SK-MEL-5 (cell line): ENCODE results near the gene CRIP2. TPM values are rescaled to one million over a fixed set of nuclear protein-coding genes. Genes with fewer than 3 reads are reported as not detected.
A peak's percentile ranks its signal among the peaks of the same experiment; 100 is the strongest.

Experiments used
- DNase-seq: peaks from one replicate; pipeline ENCODE4 v3.0.0-alpha.2; 2016; ENCODE audit warnings: low read depth, low spot score
- in situ Hi-C: cut with HindIII; loops from 2 replicates; pipeline ENCODE4 v1.10.0; 2016; ENCODE audit warnings: low sequenced_read_pairs, high pct_unique_total_duplicates, low pct_unique_long_range_greater_than_20kb
- total RNA-seq: library from RNA; depleted of rRNA; stranded (reverse); fragments of >200 nt; shearing (Covaris generic); gene quantifications from 2 replicates; pipeline ENCODE4 v1.2.3, GENCODE V29; 2014

The CRIP2 gene
- total RNA-seq, 1 experiment from 2014 or later, result 0.87 TPM

DNA sequence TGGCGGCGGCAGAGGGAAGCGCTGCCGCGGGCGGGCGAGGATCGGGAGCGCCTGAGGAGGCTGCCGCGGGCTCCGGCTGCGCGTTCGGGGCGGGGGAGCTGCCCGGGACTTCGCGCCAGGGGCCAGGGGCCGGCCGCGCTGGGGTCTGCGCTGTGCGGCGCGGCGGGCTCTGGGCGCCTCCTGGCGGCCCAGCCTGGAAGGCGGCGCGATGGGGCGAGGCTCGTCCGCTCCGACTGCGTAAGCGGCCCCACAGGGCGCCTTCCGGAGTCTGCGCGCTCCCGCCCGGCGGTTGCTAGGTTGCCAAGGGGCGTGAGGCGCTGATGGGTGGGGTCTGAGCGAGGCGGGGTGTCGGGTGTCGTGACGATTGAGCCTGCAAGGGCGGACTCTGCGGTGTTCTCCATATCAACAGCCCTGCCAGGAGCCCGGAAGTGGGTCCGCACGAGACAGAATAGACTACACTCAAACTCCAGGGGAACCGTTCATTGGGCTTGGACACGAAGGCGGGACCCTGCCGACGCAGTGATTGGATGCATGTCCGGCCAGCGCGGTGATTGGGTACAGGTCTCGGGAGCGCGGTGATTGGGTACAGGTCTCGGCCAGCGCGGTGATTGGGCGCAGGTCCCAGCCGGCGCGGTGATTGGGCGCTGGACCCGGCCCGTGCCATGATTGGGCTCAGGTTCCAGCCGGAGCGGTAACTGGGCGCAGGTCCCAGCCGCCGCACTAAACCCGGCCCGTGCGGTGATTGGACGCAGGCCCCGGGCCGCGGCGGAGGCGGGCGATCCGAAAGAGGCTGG lies 16.1 kb downstream of the CRIP2 start, which contains the start of gene TEDC1:
TEDC1 (plus strand) TSS at position 675 of the 794 bp plus-strand sequence. CDS start 130 bp downstream, outside the sequence.
- in situ Hi-C loops, result no loop called here
- peak; percentile 100 for DNase-seq

DNA sequence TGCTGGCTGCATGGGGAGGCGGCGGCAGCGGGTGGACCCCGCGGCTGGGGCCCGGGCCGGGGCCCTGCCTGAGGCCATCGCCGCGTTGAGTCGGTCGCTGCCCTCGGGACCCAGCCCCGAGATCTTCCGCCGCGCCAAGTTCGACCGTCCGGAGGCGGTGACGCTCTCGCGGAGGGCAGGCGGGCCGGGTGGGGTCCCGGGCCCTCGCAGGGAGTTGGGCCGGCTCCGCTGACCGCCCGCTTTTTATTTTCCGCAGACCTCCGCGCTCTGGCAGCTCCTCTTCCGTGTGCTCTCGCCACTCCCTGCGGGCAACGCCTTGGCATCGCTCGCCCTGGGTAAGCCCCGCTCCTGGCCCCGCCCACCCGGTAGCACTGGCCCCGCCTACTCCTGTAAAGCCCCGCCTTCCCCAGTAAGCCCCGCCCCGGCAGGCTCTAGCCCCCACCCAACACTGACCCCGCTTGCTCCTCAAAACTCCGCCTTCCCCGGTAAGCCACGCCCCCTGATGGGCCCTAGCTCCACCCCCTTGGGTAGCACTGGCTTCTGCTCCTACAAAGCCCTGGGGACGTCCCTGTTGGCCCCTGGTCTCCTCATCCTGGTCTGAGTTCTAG lies 16.8 kb downstream of the CRIP2 start:
- peak; percentile 86 for DNase-seq
- in situ Hi-C loops, result no loop called here

DNA sequence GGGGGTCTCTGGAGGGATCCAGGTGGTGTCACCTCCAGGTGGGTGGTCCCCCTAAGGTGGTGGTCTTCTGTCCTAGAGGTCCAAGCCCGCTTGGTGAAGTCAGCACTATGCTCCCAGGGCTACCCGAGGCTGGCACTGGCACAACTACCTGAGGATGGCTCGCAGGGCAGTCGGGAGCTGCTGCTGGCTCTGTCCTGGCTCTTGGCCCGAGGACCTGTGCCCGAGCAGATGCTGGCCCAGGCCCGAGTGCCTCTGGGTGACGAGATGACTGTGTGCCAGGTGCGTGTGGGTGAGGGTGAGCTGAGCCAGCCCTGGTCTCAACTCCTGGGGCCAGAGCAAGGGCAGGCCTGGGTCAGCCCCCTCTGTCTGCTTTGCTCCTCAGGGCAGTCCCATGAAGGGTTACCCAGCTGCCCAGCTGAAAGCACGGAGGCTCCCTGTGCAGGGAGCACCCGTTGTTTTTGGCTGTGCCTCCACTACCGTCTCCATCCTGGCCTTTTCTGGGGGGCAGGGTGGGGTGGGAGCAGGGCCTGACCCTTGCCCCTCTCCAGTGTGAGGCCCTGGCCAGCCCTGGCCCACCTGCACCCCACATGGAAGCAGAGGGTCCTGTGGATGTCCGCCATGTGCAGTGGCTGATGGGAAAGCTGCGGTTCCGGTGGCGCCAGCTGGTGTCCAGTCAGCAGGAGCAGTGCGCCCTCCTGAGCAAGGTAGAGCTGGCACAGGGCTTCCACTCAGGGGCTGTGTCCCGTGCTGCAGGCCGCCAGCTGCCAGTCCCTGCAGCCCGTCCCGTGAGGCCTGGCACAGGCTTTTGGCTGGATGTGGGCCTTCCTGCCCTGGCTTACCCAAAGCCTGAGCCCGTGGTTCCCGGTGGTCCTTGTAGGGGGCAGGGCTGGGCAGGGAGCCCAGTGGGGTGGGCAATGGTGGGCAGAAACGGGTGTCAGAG lies 17.7 kb downstream of the CRIP2 start:
- in situ Hi-C loops, result no loop called here
- no peak for DNase-seq

DNA sequence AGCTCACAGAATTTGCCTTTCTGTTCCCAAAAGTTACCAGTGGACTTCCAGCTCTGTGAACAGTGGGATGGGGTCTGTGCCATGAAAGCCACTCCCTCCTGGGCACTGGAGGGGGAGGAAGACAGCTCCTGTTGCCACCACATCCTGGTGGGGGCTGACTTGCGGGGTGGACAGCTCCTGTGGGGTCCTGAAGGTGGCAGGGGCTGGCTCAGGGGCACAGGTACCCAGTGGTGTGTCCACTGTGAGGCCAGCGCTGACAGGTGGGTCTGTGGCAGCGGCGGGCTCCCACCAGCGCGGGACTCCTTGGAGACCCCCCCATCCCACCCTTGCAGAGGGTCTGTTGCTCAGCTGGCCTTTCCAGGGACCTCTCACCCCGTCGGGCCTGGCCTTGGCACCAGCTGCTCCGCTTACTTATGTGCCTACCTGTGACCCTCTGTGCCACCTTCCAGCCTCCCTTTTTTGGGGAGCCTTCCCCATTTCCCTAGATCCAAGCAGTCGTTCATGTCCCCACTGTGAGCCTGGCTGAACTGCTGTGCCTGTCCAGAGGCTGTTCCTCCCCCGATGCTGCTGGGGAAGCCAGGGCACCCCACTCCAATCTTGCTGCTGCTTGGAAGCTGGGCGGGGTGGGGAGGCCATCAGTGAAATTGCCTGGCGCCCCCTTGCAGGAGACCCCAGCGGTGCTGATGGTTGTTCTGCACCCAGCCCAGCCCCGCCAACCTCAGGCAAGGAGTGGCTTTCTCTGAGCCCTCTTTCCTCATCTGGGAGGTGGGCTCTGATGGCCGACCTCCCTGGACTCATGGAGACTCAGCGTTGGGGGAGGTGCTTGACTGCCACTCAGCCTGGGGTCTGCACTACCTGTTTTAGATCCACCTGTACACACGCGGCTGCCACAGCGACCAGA lies 18.6 kb downstream of the CRIP2 start:
- in situ Hi-C loops, result no loop called here
- no peak for DNase-seq

DNA sequence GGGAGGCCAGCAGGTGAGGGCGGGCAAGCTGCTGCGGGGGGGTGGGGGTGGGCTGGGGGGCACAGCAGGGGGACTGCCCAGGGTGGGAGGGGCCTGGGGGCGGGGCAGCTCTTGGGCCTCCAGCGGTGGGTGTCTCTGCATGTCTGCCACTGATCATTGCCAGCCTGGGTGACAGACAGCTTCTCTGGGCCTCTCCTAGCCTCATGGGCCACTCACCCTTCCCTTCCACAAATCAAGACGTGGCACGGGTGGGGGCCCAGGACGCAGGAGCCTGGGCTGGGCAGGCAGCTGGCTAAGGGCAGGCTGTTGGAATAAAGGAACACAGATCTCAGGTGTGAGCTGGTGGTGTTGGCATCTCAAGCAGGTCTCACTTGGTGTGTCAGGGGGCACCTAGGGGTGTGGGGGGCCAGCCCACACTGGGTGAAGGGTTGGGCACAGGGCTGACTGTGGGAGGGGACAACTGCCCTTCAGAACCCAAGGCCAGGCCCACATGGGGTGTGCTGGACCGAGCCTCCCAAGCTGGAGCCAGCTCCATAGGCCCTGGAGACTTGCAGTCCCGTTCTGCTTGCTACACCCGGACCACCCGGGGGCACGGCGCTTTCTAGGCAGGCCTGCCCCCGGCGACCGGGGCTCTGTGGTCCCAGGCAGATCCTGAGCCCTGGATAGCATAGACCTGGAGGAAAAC lies 19.4 kb downstream of the CRIP2 start:
- DNase-seq, result no peak
- in situ Hi-C loops, result no loop called here

DNA sequence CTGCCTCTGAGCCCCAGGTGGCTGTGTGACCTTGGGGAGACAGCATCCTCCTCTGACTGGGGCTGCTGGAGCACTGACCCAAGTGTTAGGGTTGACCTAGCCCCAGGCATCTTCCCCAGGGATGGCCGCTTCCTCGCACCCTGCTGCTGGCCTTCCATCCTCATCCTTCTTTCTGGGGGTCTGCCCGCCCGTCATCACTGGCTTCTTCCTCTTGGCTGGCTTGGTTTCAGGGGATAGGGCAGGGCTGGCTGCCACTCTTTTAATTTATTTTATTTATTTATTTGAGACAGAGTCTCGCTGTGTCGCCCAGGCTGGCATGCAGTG lies 19.9 kb downstream of the CRIP2 start:
- DNase-seq, result no peak
- in situ Hi-C loops, result no loop called here

DNA sequence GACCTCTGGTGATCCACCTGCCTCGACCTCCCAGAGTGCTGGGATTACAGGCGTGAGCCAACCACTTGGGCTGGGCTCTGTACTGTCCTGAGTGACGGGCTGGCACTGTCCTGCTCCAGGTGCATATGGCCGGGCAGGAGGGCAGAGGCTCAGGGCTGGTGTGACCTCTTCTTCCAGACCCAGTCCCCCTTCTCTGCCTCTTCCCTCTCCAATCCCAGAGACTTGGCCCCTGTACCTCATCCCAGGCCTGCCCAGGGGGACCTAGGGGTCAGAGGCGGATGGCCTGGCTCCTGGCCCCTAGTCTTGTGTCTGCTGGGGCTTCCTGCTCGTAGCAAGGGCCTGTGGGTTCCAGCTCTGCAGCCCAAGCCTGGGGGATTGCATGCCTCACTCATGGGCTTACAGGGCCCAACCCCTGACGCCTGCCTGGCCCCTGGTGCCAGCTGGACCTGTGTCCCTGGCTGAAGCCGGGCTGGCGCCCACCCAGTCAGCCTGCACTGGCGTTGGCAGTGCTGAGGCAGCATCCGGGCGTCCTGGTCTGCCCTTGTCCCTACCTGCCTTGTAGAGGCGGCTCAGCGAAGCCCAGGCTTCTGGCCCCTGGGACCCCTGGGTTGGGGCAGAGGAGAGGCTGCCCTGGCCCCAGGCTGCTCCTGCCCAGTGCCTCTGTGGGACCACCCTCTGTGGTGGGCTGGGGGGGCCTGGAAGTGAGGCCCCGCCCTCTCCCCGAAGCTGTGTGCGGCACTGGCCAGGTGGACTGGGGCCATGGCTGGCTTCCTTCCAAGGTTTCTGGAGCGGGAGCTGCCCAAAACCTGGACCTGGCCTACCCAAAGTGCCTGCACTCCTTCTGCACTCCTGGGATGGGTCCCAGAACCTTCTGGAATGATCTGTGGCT lies 20.7 kb downstream of the CRIP2 start:
- in situ Hi-C loops, result no loop called here
- no peak for DNase-seq

DNA sequence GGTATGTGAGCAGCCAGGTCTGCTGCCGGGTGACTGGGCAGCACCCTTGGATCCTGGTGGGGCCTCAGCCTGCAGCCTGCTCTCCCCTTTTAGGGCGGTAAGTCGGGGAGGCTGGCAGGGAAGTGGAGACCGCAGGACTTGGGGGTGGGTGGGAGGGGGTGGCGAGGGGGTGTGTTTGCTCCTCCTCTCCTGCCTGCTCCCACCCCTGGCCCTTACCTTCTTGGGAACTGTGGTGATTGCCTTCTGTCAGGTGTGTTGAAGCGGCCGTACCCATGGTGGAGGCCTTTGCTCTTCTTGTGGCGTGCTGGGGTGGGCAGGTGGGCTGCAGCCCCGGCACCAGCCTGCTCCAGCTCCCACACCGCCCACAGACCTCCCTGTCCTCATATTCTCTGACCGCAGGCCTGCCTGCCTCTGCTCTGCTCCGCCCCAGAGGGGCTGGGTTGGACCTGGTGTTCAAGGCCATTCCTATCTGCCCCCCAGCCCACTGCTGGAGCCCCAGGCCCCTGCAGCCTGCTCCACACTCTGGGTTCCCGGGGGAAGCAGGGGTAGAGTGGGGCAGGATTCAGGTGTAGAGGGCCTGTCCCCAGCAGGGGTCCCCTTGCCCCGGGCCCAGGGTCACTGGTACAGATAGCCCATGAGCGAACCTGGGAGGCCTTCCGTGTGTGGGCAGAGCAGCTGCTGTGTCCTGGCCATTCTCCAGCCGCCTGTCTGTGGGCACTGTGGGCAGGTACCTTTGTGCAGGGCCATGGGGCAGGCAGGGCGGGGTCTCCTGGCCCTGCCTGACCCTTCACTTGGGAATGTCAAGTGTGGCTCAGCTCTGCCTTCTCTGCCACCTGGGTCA lies 21.6 kb downstream of the CRIP2 start:
- in situ Hi-C loops, result no loop called here

DNA sequence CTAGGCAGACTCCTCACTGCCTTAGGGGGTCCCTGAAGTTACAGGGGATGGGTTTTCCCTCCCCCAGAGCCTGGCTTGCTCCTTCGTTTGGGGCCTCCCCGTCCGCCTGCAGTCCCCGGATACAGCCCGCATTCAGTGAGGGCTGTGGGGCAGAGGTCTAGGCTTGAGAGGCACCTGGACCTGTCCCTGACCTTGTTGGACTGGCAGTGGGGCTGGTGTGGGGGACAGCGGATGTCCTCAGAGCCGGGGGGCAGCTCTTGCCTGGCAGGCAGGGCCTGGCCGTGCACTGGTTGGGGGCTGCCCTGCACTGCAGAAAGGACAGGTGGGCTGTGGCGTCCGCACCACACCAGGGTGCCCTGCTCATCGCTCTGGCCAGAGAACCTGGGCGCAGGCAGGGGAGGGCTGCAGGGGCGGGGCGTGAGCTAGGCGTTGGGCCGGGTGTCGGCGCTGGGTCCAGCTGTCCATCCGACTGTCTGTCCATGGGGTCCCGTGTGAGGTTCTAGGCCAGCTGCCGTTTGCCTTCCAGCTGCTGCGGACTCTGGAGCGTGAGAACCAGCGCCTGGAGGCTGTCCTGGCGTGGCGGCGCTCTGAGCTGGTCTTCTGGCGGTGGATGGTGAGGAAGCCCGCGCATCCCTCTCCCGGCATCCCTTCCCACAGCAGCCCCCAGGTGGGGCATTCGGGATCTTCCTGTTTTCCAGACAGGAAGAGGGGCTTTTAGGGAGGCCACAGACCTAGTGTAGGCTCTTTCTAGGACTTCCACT lies 22.4 kb downstream of the CRIP2 start:
- DNase-seq, result no peak
- in situ Hi-C loops, result no loop called here

More for the DNA sequence above, 21.6 kb downstream of the CRIP2 start:
- no peak for DNase-seq

DNA sequence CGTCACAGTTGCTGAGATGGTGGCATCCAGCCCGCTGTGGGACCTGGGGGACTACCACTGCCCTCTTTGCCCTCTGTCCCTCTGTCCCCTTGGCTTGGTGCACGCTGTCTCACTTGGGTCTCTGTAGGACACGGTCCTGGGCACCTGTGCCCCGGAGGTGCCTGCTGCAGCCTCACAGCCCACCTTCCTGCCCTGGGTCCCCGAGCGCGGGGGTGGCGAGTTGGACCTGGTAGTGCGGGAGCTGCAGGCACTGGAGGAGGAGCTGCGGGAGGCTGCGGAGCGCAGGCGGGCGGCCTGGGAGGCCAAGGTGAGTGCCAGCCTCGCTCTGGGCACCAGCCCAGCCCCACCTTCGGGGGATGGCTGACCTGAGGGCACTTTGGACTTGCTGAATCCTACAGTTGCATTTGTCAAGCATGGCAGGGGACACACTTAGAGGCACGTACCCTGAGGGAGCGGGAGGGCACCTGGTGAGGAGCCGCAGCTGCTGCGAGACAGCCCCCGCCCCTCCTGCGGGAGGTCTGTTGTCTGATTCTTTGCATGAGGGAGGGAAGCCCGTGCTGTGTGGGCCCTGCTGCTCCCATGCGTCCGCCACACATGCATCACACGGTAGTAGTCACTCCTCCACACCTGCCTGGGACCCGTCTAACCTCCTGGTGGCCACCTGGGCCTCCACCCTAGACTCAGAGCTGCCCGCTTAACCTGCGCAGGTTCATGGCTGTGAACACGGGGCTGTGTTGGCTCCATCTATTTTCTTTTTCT lies 23.2 kb downstream of the CRIP2 start:
- in situ Hi-C loops, result no loop called here

DNA sequence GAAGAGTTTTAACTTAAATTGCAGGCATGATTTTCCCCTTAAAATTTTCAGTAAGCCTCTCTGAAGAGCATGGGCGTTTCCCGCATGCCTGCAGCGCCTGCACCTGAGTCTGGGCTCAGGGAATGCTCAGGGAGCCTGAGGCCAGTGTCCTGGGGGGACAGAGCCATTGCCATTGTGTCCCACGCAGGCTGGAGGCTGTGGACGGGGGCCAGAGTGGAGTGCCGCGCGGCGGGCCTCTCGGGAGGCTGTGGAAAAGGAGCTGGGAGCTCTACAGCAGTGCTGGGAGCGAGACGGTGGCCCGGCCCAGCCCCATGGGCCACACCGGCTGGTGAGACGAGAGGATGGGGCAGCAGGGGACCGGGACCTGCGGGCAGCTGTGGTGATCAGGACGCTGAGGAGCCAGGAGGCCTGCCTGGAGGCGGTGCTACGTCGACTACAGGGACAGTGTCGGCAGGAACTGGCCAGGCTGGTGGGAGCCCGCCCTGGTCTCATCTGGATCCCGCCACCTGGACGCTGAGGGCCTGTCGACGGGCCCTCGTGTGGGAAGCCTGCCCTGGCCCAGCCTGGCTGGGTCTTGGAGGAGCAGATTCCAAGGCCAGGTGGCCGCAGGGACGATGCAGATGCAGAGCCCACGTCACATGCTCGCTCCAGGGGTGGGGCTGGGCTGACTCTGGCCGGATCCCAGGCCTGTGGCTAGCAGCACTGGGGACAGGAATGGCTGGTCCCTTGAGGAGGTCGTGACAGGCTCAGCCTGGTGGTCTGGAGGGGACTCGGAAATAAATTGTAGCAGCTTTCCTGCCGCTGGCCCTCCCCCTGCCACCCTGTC lies 24.0 kb downstream of the CRIP2 start:
- DNase-seq, result no peak
- in situ Hi-C loops, result no loop called here

More for the DNA sequence above, 23.2 kb downstream of the CRIP2 start:
- no peak for DNase-seq

DNA sequence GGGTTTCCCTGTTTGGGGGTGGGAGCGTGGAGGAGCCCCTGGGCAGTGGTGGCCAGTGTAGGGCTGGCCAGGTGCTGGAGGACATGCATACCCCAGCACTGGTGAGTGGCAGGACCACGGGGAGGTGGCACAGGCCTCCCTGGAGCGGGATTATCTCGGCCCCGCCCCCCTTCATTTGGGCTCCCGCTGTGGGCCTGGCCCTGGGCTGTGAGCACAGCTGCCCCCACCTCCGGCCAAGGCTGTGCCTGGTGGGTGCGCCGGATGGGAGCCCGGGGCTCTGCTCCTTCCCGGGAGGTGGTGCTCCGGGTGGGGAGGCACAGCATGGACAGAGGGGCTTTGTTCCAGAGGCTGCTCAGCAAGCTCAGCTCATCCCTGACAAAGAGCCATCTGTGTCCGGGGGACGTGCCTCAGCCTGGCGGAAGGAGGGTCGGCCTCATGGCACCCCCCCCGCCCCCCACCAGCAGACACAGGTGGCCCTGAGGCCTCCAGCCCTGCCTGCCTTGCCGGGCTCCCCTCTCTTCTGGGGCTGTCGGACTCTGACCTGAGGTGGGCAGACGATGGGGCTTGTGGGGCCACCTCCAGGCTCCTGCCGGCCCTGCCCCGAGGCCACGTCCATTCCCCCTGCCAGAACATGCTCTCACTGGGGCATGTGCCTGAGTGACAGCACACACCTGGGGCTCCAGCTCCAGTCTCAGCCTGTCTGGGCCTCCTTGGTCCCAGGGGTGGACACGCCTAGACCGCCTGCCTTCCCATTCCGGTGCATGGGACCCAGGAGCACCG lies 24.8 kb downstream of the CRIP2 start:
- peak; percentile 93 for DNase-seq
- in situ Hi-C loops, result no loop called here
